ENCODE data around the gene EPB41L4A. TPM values are rescaled to one million over a fixed set of nuclear protein-coding genes. Genes with fewer than 3 reads are reported as not detected.

The EPB41L4A gene
- total and polyA plus RNA-seq, 12 donors: 4.2 to 26.3 (median 9.5) TPM

DNA sequence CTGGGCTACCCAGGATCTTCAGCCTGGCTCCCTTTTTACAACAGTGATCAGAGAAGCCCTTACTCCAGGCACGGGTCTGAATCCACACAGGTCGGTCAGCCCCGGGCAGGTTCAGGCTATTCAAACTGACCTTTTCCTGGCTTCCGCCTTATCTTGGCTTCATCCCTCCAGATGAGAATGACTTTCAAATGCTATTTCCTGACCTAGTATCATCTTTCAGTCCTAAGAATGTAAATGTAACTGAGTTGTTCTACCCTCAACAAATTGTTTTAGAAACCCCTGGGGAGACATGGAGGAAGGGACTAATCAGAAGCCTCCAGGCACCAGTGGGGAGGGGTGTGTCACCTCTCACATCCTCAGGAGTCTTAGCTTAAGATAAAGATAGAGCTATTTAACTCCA lies 213.2 kb downstream of the EPB41L4A start:
- intact Hi-C loops (cut with DNase I): loop anchor here in 1 of 2 donors (10.0 kb wide), 1 partner anchor 209 kb away; the partner anchor contains the start of gene EPB41L4A
- no peaks in the 10 kb centered on the region for H3K36me3 ChIP-seq (replicated peaks in 1 of 2)
- H3K4me1 ChIP-seq (replicated peaks in 1 of 2): no peaks in the 10 kb centered on the region
- TF ChIP-seq CTCF (IDR thresholded peaks at IDR 0.05) (no peak), POLR2A (IDR thresholded peaks at IDR 0.05) (no peak)
- no peak for DNase-seq
- whole genome bisulfite sequencing, 4 donors: 54 to 69% (median 62%) methylated on average over 4 of the region's 4 CpGs
- no peaks in the 10 kb centered on the region for H3K9me3 ChIP-seq (replicated peaks in 1 of 3)
- H3K27me3 ChIP-seq: no peaks in the 10 kb centered on the region
- H3K4me3 ChIP-seq: no peak overlapping the region
- H3K27ac ChIP-seq: no peak overlapping the region

- Histone ChIP-seq H3K4me1 (replicated peaks in 1 of 2) (no peaks in the 10 kb centered on the region), H3K36me3 (replicated peaks in 1 of 2) (no peaks in the 10 kb centered on the region), H3K27me3 (no peaks in the 10 kb centered on the region), H3K9me3 (replicated peaks in 1 of 3) (no peaks in the 10 kb centered on the region), H3K4me3 (no peak overlapping the region), H3K27ac (no peak overlapping the region)
- intact Hi-C loops (cut with DNase I): loop anchor here in 1 of 2 donors (10.0 kb wide), 1 partner anchor 212 kb away; the partner anchor contains the start of gene EPB41L4A
- no peak for TF ChIP-seq POLR2A (IDR thresholded peaks at IDR 0.05)
- TF ChIP-seq CTCF (IDR thresholded peaks at IDR 0.05): no peak
- DNase-seq: no peak
- 94 to 97% (median 96%) methylated on average over 4 of the region's 4 CpGs for WGBS, 4 donors
Observed at GRCh38 chr5:112203229-112203628, 215.8 kb downstream of the EPB41L4A start.

DNA sequence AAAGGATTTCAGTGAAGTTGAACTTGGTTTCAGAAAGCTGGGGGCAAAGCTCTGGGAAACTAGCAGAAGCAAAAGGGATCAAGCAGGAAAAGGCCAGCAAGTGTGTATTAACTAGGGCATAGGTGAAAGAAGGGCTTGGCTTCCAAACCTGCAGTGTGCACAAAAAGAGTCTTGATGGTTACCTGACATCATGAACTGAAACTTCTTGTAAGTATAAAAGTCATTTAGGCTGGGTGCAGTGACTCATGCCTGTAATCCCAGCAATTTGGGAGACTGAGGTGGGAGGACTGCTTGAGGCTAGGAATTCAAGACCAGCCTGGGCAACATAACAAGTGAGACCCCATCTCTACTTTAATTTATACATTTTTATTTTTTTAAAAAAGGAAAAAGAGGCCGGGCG lies 216.4 kb downstream of the EPB41L4A start:
- H3K27ac ChIP-seq: no peak overlapping the region
- H3K9me3 ChIP-seq (replicated peaks in 1 of 3): no peaks in the 10 kb centered on the region
- H3K27me3 ChIP-seq: no peaks in the 10 kb centered on the region
- no peaks in the 10 kb centered on the region for H3K36me3 ChIP-seq (replicated peaks in 1 of 2)
- no peak for DNase-seq
- TF ChIP-seq POLR2A (IDR thresholded peaks at IDR 0.05) (no peak), CTCF (IDR thresholded peaks at IDR 0.05) (no peak)
- WGBS, 4 donors: 90 to 97% (median 94%) methylated on average over 2 of the region's 2 CpGs
- intact Hi-C loops (cut with DNase I): loop anchor here in 1 of 2 donors (10.0 kb wide), 1 partner anchor 212 kb away; the partner anchor contains the start of gene EPB41L4A
- H3K4me1 ChIP-seq (replicated peaks in 1 of 2): no peaks in the 10 kb centered on the region
- H3K4me3 ChIP-seq: no peak overlapping the region

- no peaks in the 10 kb centered on the region for H3K9me3 ChIP-seq (replicated peaks in 1 of 3)
- TF ChIP-seq POLR2A (IDR thresholded peaks at IDR 0.05) (no peak), CTCF (IDR thresholded peaks at IDR 0.05) (no peak)
- no peak for DNase-seq
- WGBS, 4 donors: 87 to 97% (median 90%) methylated on average over 3 of the region's 3 CpGs
- H3K4me3 ChIP-seq: no peak overlapping the region
- no peaks in the 10 kb centered on the region for H3K4me1 ChIP-seq (replicated peaks in 1 of 2)
- H3K36me3 ChIP-seq (replicated peaks in 1 of 2): no peaks in the 10 kb centered on the region
- intact Hi-C loops (cut with DNase I): loop anchor here in 1 of 2 donors (10.0 kb wide), 1 partner anchor 214 kb away; the partner anchor contains the start of gene EPB41L4A
- H3K27me3 ChIP-seq: no peaks in the 10 kb centered on the region
- no peak overlapping the region for H3K27ac ChIP-seq
Observed at GRCh38 chr5:112201141-112201540, 217.9 kb downstream of the EPB41L4A start.

Data from adrenal gland (tissue), 12 donors.